ENCODE results near the gene TPRX1.
A peak's percentile ranks its signal among the peaks of the same experiment; 100 is the strongest.
"Not testable (repeated sequence)": the region's sequence is repeated elsewhere in the genome, so short reads cannot be mapped to it uniquely, and the experiment has no call there.

TPRX1 gene

GRCh38 chr19:47801270-47801669 lies 3.1 kb downstream of the TPRX1 start:
- no peak for DNase-seq

GRCh38 chr19:47798904-47799266 lies 5.5 kb downstream of the TPRX1 start:
- no peak for DNase-seq

GRCh38 chr19:47797996-47798903 lies 6.1 kb downstream of the TPRX1 start:
- DNase-seq: no peak

GRCh38 chr19:47796785-47797184 lies 7.6 kb downstream of the TPRX1 start:
- peak; percentile 22 for DNase-seq

GRCh38 chr19:47794526-47794925 lies 9.8 kb downstream of the TPRX1 start:
- DNase-seq: no peak

GRCh38 chr19:47792616-47793015 lies 11.7 kb downstream of the TPRX1 start:
- no peak for DNase-seq

GRCh38 chr19:47790398-47790814 lies 13.9 kb downstream of the TPRX1 start:
- peak; percentile 84 for DNase-seq

- DNase-seq: not testable (repeated sequence)
Observed at GRCh38 chr19:47789811-47790210, 14.5 kb downstream of the TPRX1 start.

GRCh38 chr19:47787307-47787706 lies 17.0 kb downstream of the TPRX1 start:
- not testable (repeated sequence) for DNase-seq

- no peak for DNase-seq
Observed at GRCh38 chr19:47786566-47786965, 17.8 kb downstream of the TPRX1 start.

- no peak for DNase-seq
Observed at GRCh38 chr19:47781590-47782262, 22.6 kb downstream of the TPRX1 start.

GRCh38 chr19:47780215-47780551 lies 24.2 kb downstream of the TPRX1 start:
- DNase-seq: no peak

GRCh38 chr19:47779524-47780214 lies 24.7 kb downstream of the TPRX1 start:
- no peak for DNase-seq

GRCh38 chr19:47778954-47779351 lies 25.4 kb downstream of the TPRX1 start:
- DNase-seq: no peak

GRCh38 chr19:47778049-47778953 lies 26.1 kb downstream of the TPRX1 start, which contains the start of gene SELENOW:
Gene SELENOW (plus strand): TSS chr19:47778703. CDS start chr19:47778786, 83 bp downstream.
- peak; percentile 95 for DNase-seq

- DNase-seq: peak; percentile 11
Observed at GRCh38 chr19:47777245-47778048, 26.9 kb downstream of the TPRX1 start.

- peak; percentile 94 for DNase-seq
Observed at GRCh38 chr19:47776568-47776967, 27.8 kb downstream of the TPRX1 start.

- DNase-seq: not testable (repeated sequence)
Observed at GRCh38 chr19:47771291-47771690, 33.1 kb downstream of the TPRX1 start.

- DNase-seq: no peak
Observed at GRCh38 chr19:47769534-47769933, 34.8 kb downstream of the TPRX1 start.

- DNase-seq: no peak
Observed at GRCh38 chr19:47768604-47769003, 35.7 kb downstream of the TPRX1 start.

GRCh38 chr19:47767349-47767748 lies 37.0 kb downstream of the TPRX1 start:
- DNase-seq: no peak

GRCh38 chr19:47766670-47767069 lies 37.7 kb downstream of the TPRX1 start:
- DNase-seq: no peak

Data from NCI-H146 (cell line).